ENCODE measurements around the gene MIA3. TPM values are rescaled to one million over a fixed set of nuclear protein-coding genes. Genes with fewer than 3 reads are reported as not detected.

MIA3 gene
- polyA plus RNA-seq, 1 of the 3 experiments (the other 2 are of a cell fraction), result 51.4 TPM

- Histone ChIP-seq H4K20me1 (ENCODE audit: insufficient read depth) (no peaks in the 10 kb centered on the region), H3K9ac (no peak overlapping the region), H3K27me3 (ENCODE audit: insufficient read depth) (no peaks in the 10 kb centered on the region), H3K9me3 (no peaks in the 10 kb centered on the region), H3K36me3 (replicated peaks in 1 of 2; ENCODE audit: control insufficient read depth in 1 of 2, insufficient read depth in 2 of 2, low read length in 1 of 2) (peaks cover 68 to 74% of the 10 kb centered on the region in 2 experiments), H3K9me2 (no peaks in the 10 kb centered on the region), H3K4me2 (no peak overlapping the region), H2AFZ (ENCODE audit: low read depth) (no peak overlapping the region), H3K4me3 (ENCODE audit: low read depth in 2 of 2, low read length in 1 of 2) (no peak overlapping the region), H3F3A (replicated peaks; ENCODE audit: insufficient read depth) (no peaks in the 10 kb centered on the region), H3K27ac (ENCODE audit: low read depth in 2 of 2, low read length in 1 of 2) (no peak overlapping the region), H3K4me1 (ENCODE audit: control insufficient read depth in 1 of 2, insufficient read depth in 2 of 2, low read depth in 1 of 2, low read length in 1 of 2) (no peaks in the 10 kb centered on the region; a peak in 1 of 4 replicates), H3K79me2 (ENCODE audit: insufficient read depth) (peaks cover 3% of the 10 kb centered on the region; the same call in 1 of the 2 replicates)
- TF ChIP-seq GABPA (IDR thresholded peaks at IDR 0.05; ENCODE audit: low read depth), result no peak
- no peak for TF ChIP-seq GATA2 (CRISPR knock-in tag; IDR thresholded peaks at IDR 0.05)
- no peak for TF ChIP-seq ELF1 (IDR thresholded peaks at IDR 0.05)
- CTCF ChIA-PET, result interaction anchor here (0.5 kb wide), 1 partner anchor 9 kb away, joined by 3 read pairs; no protein-coding TSS in a partner anchor
- POLR2A ChIA-PET, result no interaction called here
- WGBS (ENCODE audit: low lambda C conversion rate), result 93% methylated on average over 1 of the region's 1 CpG
- DNase-seq, result no peak
These were observed 47.1 kb upstream of the MIA3 start for GRCh38 chr1:222570837-222571236.

GRCh38 chr1:222579316-222579715 lies 38.6 kb upstream of the MIA3 start:
- Histone ChIP-seq H2AFZ (ENCODE audit: low read depth) (no peak overlapping the region), H3K27me3 (ENCODE audit: insufficient read depth) (no peaks in the 10 kb centered on the region), H3K36me3 (replicated peaks in 1 of 2; ENCODE audit: control insufficient read depth in 1 of 2, insufficient read depth in 2 of 2, low read length in 1 of 2) (peaks cover 47 to 83% of the 10 kb centered on the region in 2 experiments), H3K4me1 (ENCODE audit: control insufficient read depth in 1 of 2, insufficient read depth in 2 of 2, low read depth in 1 of 2, low read length in 1 of 2) (peaks cover 0 to 8% of the 10 kb centered on the region in 2 experiments; a peak in 2 of 4 replicates), H3K9me3 (no peaks in the 10 kb centered on the region), H3K79me2 (ENCODE audit: insufficient read depth) (peaks cover 46% of the 10 kb centered on the region; the same call in 1 of the 2 replicates), H3K27ac (ENCODE audit: low read depth in 2 of 2, low read length in 1 of 2) (no peak overlapping the region), H3F3A (replicated peaks; ENCODE audit: insufficient read depth) (peaks cover 10% of the 10 kb centered on the region), H3K4me2 (no peak overlapping the region), H3K4me3 (ENCODE audit: low read depth in 2 of 2, low read length in 1 of 2) (no peak overlapping the region), H3K9ac (no peak overlapping the region), H3K9me2 (no peaks in the 10 kb centered on the region), H4K20me1 (ENCODE audit: insufficient read depth) (no peaks in the 10 kb centered on the region)
- WGBS (ENCODE audit: low lambda C conversion rate), result 93% methylated on average over 3 of the region's 3 CpGs
- TF ChIP-seq RCOR1 (IDR thresholded peaks at IDR 0.05; ENCODE audit: low read length) (no peak), TAF1 (IDR thresholded peaks at IDR 0.05; ENCODE audit: borderline replicate concordance, low read depth, low read length) (no peak), TEAD4 (IDR thresholded peaks at IDR 0.05; ENCODE audit: borderline replicate concordance, insufficient read depth) (no peak), CTCF (IDR thresholded peaks at IDR 0.05) (no peak), CHD2 (IDR thresholded peaks at IDR 0.05; ENCODE audit: low read length, partially characterized antibody) (no peak), TCF12 (IDR thresholded peaks at IDR 0.05) (no peak), RFX5 (IDR thresholded peaks at IDR 0.05; ENCODE audit: low read length) (no peak)
- no peak for DNase-seq
- ChIA-PET POLR2A (no interaction called here), CTCF (interaction anchor here (0.6 kb wide), 1 partner anchor 9 kb away, joined by 3 read pairs; no protein-coding TSS in a partner anchor)
